Measurements from ENCODE around the gene TRANK1. TPM values are rescaled to one million over a fixed set of nuclear protein-coding genes. Genes with fewer than 3 reads are reported as not detected.

Gene TRANK1
- total RNA-seq, 4 donors from 2014 or later: 47.9 to 92.6 (median 59.9) TPM

DNA sequence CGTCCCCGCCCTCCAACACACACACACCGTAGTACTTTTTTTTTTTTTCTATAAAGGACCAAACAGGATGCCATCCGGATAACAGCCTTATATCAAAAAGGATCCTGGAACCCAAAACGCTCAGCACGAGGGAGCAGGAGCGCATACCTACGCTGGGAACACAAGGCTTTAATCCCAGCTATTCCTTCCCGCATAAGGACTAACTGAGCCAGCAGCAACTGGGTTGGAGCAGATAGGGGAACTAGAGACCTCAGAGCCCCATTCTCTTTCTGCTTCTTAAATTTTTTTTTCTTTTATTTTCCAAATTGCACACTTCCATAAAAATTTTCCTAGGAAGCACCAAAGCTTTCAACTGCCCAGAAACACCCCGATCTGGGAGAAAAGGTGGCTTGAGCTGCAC is 1.3 kb downstream of the TRANK1 start:
- no peaks in the 10 kb centered on the region for H3K27me3 ChIP-seq
- no peak for DNase-seq
- TF ChIP-seq POLR2A (IDR thresholded peaks at IDR 0.05) (no peak), CTCF (IDR thresholded peaks at IDR 0.05) (no peak)
- H3K36me3 ChIP-seq: no peaks in the 10 kb centered on the region
- peak overlapping the region; percentile 73 to 97 (median 78) for H3K4me3 ChIP-seq
- peaks cover 0 to 26% (median 0%) of the 10 kb centered on the region in 4 donors for H3K4me1 ChIP-seq
- peak overlapping the region in 3 of 4 donors; percentile 73 to 81 (median 73) for H3K27ac ChIP-seq
- H3K9me3 ChIP-seq: peaks cover 0 to 9% (median 0%) of the 10 kb centered on the region in 4 donors

DNA sequence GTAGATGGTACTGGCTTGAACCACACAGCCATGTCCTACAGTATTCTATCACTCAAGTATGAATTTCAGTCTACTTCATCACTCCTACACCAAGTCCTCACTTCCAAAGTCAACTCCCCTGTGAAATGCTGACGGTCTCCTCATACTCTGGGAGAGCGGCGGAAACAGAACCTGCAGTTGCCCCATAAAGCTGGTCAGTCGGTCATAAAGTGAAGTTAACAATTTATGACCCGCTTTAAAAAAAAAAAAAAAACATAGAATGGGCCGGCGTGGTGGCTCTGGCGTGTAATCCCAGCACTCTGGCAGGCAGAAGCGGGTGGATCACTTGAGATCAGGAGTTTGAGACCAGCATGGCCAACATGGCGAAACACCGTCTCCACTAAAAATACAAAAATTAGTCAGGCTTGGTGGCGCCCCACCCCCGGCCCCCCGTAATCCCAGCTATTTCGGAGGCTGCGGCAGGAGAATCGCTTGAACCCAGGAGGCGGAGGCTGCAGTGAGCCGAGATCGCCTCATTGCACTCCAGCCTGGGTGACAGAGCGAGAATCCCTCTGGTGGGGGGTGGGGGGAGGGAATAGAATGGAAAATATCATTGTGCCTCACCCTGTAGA is 2.1 kb downstream of the TRANK1 start:
- Histone ChIP-seq H3K9me3 (peaks cover 0 to 5% (median 0%) of the 10 kb centered on the region in 4 donors), H3K4me3 (no peak overlapping the region), H3K27ac (no peak overlapping the region), H3K27me3 (no peaks in the 10 kb centered on the region), H3K4me1 (peaks cover 0 to 29% (median 0%) of the 10 kb centered on the region in 4 donors), H3K36me3 (no peaks in the 10 kb centered on the region)
- DNase-seq: no peak
- TF ChIP-seq CTCF (IDR thresholded peaks at IDR 0.05) (no peak), POLR2A (IDR thresholded peaks at IDR 0.05) (no peak)

DNA sequence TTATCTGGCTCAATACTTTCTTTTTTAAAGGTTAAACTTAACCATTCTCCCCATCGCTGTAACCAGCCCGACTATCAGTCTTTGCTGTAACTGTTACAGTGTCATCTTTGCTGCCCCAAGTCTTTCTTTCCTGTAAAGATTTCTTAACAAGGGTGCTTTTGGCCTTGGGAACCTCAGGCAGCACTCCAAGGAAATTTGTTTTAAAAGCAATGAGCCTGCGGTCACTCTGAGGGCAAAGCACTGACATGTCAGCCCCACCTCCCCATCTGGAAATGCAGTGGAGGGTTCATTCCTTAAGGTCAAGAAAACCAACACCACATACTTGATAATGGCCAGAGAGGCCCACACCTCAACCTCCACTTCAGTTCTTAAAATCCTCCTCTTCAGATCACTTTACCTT is 3.2 kb downstream of the TRANK1 start:
- DNase-seq: no peak
- no peak overlapping the region for H3K27ac ChIP-seq
- H3K27me3 ChIP-seq: no peaks in the 10 kb centered on the region
- no peaks in the 10 kb centered on the region for H3K36me3 ChIP-seq
- H3K9me3 ChIP-seq: no peaks in the 10 kb centered on the region
- H3K4me1 ChIP-seq: peaks cover 0 to 29% (median 0%) of the 10 kb centered on the region in 4 donors
- H3K4me3 ChIP-seq: no peak overlapping the region
- TF ChIP-seq CTCF (IDR thresholded peaks at IDR 0.05) (no peak), POLR2A (IDR thresholded peaks at IDR 0.05) (no peak)

- no peak for DNase-seq
Measured at GRCh38 chr3:36941162-36941561, 3.7 kb downstream of the TRANK1 start.

DNA sequence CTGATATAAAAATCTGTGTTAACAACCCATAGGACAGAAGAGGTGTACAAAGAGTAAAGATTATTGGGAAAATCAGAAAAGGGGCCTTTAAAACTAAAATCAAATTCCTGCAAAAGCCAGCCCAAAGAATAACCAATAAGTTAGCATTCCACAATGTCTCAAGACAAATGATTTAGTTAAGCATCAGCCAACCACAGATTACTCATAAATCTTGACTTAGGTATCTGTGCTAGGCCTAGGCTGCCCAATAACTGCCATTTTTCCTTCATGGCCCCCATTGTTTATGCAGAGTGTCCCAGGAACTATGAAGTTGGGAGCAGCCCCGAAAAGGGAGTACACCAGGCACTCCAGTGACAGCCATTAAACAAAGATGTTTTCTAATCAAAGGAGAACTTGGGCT is 7.4 kb downstream of the TRANK1 start:
- no peaks in the 10 kb centered on the region for H3K36me3 ChIP-seq
- no peaks in the 10 kb centered on the region for H3K9me3 ChIP-seq
- H3K4me3 ChIP-seq: no peak overlapping the region
- no peak for DNase-seq
- H3K4me1 ChIP-seq: peaks cover 0 to 19% (median 0%) of the 10 kb centered on the region in 4 donors
- no peak overlapping the region for H3K27ac ChIP-seq
- H3K27me3 ChIP-seq: no peaks in the 10 kb centered on the region
- TF ChIP-seq POLR2A (IDR thresholded peaks at IDR 0.05) (no peak), CTCF (IDR thresholded peaks at IDR 0.05) (no peak)

More at GRCh38 chr3:36941162-36941561, 3.7 kb downstream of the TRANK1 start:
- peaks cover 0 to 29% (median 0%) of the 10 kb centered on the region in 4 donors for H3K4me1 ChIP-seq
- no peaks in the 10 kb centered on the region for H3K36me3 ChIP-seq
- TF ChIP-seq CTCF (IDR thresholded peaks at IDR 0.05): no peak
- no peak for TF ChIP-seq POLR2A (IDR thresholded peaks at IDR 0.05)
- H3K27me3 ChIP-seq: no peaks in the 10 kb centered on the region
- H3K4me3 ChIP-seq: no peak overlapping the region
- H3K9me3 ChIP-seq: no peaks in the 10 kb centered on the region
- H3K27ac ChIP-seq: no peak overlapping the region
